ENCODE data around the gene GPRIN1.

- TF ChIP-seq CTCF (conservative IDR thresholded peaks at IDR 0.05 in 1 of 2, IDR thresholded peaks at IDR 0.05 in 1 of 2; ENCODE audit: low read depth in 1 of 2, low read length in 2 of 2) = no peak
- TF ChIP-seq EZH2 (IDR thresholded peaks at IDR 0.05; ENCODE audit: low read length, missing control alignments) = no peak
These were observed 12.3 kb downstream of the GPRIN1 start for GRCh38 chr5:176597417-176598389.

Measured in fibroblast of lung (primary cell).